Activated CD8-positive, alpha-beta memory T cell treated with anti-CD3 and anti-CD28 coated beads, Interleukin-2, amount 50 U/mL, for 48 hours (primary cell): ENCODE data around the gene PTPRN2.
"Not testable (repeated sequence)": the region's sequence is repeated elsewhere in the genome, so short reads cannot be mapped to it uniquely, and the experiment has no call there.

Source experiments
- DNase-seq: peaks from one replicate; pipeline ENCODE4 v3.0.0-alpha.2; 2020

PTPRN2 gene

DNA sequence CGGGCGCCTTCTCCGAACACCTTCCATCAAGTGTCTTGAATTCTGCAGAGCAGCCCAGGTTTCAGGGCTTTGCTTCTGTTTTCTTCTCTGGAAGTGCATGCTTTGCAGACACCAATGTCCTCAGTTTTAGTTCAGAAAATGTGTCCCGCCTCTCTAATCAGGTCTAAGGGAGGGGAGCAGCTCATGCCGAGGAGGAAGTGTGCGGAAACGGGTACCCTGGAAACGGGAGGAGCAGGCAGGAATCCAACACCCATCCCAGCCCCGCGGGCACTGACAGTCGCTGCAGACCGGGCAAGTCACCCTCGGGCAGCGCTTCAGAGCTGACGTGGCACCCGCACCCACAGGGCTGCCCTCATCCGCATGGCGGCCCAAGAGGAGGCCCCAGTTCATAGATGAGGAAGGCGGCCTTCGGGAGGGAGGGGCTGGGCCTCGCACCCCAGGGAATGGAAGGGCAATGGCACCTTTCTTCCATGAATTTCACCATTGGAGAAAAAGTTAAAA lies 912.1 kb downstream of the PTPRN2 start:
- peak; percentile 40 for DNase-seq

DNA sequence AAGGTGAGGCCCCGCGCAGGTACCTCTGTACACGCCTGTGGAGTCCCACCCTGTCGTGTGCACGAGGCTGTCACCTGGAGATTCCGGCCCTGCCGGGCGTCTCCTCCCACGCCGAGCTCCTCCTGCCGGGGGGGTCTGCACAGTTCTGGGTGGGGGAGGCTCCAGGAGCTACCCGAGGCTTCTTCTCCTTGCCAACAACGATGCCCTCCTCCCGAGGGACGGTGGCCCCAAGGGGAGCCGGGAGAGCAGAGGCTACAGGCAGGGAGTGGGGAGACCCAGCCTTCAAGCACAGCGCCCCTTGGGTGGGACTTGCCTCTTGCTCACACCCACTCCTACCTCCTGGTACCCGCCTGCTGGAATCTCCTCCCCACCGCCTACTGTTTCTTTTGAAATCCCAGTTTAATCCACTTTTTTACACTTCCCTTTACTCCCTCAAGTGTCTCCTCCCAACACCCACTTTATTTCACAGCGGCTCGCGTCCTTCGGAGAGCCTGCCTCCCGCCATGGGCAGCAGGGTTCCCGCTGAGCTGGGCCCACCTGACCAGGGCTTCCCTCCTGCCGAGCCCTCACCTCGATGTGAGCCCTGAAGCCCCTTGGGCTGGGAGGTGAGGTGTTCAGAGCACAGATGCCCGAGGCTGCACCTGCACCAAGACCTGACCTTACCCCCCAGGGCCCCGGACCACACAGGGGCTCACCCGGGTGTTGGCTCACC lies 912.8 kb downstream of the PTPRN2 start:
- DNase-seq: peak; percentile 38

DNA sequence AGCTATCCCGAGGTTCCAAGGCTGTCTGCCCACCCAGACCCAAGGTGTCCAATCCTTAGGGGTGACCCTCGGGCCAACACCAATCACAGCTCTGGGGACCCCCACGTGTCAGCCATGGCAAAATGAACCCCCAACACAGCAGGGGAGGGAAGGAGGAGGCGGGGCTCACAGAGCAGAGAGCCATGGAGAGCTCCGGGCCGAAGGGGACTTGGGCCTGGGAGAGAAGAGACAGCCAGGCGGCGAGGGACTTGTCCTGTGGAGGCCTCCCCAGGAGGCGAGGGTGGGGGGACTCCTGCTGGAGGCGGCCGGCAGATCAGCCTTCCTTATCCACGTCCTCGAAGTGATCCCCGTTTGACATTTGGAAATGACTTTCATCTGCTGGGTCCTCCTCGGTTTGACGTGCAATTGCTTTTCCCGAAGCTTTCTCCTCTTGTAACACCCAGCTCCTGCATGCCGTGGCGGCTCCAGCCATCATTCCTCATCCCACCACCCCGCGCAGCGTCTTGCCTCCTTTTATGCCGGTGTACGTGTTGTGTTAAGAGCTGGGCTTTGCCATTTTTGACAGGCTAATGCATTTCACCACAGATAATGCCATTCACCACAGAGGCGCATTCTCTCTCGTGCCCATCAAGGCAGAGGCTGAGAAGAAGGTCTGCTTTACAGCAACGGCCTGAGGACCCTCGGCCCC lies 913.5 kb downstream of the PTPRN2 start:
- no peak for DNase-seq

DNA sequence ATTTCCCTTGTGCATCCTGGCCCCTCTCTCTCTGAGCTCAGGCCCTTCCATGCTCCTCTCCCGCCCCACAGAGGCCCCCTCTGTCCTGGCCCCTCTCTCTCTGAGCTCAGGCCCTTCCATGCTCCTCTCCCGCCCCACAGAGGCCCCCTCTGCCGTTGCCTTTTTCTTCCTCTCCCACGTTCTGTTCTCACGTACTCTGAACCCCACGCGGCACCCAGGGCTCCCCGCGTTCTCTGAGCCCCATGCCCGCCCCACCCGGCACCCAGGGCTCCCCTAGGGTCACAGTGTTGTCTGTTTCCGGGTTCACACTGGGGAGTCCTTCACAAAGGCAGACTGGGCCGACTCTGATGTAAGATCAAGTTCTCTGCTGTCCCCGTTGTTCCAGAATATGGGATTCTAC lies 914.0 kb downstream of the PTPRN2 start:
- peak; percentile 32 for DNase-seq

DNA sequence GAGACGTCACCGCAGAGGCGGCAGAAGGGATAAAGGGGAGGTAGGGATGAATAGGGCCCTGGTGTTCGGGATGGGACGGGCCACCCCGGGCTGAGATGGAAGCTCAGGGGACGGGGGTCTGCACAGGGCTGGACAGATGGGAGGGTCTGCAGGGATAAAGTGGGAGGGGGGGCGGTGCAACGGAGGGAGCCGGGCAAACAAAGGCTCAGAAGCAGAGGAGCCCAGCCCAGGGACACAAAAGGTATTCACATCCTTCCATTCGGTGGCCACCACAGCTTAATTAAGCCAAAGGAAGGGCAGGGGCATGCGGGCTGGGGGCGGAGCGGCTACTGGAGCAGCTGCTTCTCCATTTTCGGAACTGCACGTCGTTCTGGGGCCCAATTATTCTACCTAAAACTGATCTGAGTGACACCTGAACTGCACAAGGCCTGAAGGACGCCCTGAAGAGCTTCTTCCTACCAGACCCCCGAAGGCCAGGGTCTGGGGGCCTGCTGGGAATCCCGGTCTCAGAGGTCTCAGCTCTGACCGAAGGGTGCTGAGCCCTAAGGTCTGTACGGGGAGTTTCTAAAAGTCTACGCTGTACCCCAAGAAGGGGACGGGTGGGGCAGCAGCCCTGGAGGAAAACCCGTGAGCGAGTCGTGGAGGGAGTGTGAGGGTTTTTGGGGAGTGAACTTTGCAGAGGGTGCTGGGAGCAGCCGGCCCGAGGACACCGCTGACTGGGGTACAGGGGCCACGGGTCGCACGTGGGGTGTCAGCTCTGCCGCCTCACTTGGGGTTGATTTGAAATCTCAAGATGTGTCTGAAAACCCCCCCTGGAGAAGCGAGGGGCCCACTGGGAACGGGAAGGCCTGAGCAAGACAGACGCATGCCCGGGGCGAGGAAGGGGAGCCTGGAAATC lies 916.0 kb downstream of the PTPRN2 start:
- no peak for DNase-seq

DNA sequence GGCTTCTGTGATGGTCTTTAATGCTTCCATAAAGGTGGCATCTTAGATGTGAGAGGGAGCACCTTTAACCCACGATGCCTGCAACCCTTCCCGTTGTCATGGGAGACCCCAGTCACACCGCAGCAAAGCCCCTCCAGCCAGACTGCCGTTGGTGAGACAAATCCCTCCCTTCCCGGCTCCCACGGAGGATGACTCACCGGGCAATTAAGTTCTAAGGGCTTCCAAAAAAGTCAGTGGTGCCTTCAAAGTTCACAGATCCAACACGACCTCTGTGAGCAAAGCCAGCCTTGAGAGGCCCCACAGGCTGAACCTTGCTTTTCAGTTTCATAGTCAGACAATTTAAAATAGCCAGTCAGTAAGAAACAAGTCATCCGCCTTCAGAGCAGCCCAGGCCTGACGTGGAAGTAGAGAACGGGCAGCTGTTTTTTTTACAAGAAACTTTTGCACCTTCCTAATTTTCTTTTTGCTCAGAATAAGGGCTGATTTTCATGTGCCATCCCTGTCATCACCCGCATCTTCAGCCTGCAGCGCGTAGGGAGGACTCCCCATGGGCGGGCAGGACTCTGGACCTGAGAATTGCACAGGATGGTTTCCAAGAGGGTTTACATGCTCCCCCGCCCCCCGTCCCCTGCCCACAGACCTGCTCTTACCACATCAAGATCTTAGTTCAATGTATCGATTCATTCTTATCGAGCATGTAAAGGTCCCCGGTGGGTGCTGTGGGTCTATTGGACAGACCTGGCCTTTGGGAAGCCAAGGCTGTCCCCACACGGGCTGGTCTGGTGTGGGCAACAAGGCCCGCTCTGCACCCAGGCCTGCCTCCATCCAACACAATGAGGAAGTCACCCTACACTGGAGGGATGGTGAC lies 916.9 kb downstream of the PTPRN2 start:
- no peak for DNase-seq

DNA sequence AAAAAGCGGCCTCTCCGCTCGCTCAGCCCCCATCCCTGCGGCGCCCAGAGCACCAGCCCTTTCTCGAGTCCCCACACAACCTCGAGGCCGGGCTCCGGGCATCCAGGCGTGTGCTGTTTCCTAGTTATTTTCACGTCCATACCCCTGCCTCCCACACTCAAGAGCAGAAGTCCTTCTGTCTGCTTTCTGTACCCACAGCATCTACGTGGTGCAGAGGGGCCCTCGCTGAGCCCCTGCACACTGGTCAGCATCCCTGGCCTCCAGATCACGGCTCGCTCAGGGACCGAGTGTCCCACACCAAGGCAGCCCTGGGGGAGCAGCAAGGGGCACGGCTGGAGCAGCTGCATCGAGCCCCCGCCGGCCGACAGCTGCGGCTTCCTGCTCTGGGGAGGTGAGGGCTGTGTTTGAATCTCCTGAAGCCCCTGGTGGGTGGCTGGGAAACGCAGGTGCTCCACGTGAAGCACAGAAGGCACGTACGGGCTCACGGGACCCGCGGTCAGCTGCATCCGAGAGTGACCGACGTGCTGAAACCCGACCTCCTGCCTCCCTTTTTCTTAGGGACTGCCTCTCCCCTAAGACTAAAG lies 917.8 kb downstream of the PTPRN2 start:
- no peak for DNase-seq

DNA sequence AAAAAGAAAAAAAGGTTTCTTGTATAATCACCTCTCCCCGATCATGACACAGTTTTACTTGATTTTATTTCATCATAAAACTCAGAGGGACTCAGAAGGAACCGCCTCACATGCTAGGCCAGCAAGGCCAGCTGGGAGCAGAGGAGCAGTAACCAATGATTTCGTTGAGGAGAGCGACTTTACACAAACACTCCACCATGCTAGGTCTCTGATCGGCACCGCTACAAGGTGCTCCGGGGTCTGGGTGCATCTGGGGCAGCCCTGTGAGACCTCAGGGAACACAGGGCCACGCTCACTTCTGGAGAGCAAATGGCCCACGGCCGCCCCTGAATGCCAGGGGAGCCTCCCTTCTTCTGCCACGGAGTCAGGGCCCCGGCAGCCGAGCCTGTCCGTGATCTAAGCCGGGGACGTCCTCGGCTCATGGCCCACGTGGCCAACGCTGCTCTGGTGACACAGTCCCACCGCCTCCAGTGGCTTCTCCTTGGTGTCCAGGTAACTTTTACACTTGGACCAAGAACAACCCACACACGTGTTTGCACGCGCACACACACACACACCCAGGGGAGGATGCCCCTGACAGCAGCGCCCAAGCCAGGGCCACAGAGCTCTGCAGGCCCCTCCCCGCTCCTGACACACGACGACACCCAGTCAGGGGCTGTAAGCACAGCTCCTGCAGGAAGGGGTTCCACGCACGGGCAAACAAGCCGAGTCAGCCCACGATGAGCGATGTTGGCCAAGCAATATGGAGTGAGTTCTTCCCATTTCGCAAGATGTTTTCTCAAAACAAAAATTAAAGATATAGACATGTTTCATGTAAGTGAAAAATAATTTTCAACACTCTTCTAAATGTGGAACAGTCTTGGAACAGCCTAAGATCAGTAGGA lies 918.5 kb downstream of the PTPRN2 start:
- DNase-seq: no peak

DNA sequence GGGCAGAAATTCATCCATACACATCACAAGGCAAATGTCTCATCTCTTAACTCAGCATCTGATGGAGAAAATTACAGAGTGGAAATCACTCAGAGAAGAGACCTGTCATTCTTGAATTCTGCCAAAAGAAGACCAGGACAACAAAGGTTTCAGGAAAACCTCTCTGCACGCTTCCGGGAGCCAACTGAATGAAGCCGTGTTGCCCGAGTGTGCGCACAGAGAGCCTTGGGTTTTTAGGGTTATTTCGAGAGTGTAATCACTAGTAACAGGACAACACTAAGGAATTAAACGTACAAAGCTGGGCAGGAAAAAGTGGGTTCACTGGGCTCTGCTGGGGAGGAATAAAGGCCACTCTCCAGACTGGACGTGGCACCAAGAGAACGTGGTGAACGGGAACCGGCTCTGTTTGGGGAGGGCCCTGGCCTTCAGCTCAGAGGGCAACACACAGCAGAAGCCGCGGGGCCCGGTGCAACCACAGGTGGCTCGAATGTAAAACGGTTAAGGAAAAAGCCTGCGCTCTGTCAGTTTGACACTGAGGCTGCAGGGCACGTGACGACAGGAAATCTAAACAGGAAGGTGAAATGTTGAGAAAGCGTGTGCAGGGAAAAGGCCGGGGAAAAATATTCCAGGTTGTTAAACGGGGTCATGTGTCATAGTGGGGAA lies 919.3 kb downstream of the PTPRN2 start:
- no peak for DNase-seq

DNA sequence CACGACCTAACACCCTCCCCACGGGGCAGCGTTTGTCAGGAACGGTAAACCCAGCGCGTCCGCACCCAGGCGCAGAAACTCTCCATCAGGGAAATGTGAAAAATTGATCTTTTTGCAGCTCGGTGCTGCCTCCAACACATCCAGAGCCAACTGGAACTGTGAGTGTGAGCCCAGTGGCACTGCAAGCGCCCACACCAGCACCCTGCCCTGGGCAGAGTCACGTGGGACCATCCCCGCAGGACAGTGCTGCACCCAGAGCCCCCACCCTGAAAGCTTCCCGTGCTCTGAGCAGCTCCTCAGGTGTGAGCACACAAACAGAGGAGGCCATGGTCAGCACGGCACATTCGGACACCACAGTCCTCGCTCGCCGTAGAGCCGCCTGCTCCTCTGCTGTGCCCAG lies 919.9 kb downstream of the PTPRN2 start:
- no peak for DNase-seq

DNA sequence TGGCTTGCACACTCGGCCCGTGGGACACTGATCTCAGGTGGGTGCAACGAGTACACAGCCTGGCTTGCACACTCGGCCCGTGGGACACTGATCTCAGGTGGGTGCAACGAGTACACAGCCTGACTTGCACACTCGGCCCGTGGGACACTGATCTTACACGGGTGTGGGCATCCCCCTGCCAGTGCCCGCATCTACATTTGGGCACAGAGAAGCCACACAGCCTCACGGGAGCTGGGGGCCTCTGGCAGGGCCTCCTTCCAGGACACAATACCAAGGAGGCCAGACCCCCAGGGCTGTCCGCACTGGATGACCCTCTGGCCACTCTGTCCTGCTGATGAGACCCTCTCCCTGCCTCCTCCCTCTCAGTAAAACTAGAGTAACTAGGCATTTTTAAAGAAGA lies 920.4 kb downstream of the PTPRN2 start:
- DNase-seq: no peak

DNA sequence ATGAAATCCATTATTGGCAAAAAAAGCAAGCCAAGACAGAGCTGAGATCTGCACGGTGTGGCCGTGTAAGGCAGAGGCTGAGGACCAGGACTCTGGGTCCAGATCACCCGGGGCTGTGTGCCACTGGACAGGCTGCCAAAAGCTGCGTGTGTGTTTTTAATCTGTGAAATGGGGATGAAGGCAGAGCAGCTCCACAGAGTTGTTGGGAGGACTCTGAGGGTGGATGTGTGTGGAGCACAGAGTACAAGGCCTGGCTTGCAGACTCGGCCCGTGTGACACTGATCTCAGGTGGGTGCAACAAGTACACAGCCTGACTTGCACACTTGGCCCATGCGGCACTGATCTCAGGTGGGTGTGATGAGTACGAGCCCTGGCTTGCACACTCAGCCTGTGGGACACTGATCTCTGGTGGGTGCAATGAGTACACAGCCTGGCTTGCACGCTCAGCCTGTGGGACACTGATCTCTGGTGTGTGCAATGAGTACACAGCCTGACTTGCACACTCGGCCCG lies 921.0 kb downstream of the PTPRN2 start:
- no peak for DNase-seq

DNA sequence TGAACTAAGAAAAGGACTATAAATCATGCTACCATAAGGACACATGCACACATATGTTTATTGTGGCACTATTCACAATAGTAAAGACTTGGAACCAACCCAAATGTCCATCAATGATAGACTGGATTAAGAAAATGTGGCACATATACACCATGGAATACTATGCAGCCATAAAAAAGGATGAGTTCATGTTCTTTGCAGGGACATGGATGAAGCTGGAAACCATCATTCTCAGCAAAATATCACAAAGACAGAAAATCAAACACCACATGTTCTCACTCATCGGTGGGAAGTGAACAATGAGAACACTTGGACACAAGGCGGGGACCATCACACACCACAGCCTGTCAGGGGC lies 922.0 kb downstream of the PTPRN2 start:
- not testable (repeated sequence) for DNase-seq

DNA sequence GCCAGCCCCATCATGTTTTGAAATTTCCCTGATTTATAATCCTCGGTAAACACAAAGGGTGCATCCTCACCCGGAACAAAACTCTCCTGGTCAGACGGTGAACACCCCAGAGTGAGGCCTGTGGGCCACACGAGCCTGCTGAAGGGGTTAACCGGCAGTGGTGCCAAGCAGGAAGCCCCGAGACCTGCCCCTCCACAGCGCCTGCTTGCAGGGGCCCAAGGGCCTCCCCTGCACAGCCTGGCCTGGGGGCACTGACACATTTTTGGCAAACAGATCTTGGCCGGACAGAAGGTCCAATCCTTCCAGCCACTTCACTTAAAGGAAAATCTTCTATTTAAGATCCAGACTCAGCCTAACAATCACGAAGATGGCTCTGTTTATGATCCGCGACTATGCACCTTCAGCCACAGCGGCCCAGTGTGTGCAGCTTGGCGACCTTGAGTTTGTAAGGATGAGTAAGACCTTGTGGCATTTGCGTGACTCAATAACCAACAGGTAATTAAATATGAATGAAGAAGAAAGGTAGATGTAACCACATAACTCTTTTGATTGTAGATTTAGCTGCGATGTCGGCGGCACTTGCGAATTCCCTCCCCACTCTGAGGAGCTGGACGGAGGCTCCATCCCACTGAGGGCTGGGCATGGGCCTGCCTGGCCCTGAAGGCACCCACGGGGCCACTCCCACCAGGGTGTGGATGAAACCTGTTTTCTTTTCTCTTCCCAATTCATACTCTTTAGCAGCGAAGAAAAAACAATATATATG lies 922.6 kb downstream of the PTPRN2 start:
- no peak for DNase-seq

DNA sequence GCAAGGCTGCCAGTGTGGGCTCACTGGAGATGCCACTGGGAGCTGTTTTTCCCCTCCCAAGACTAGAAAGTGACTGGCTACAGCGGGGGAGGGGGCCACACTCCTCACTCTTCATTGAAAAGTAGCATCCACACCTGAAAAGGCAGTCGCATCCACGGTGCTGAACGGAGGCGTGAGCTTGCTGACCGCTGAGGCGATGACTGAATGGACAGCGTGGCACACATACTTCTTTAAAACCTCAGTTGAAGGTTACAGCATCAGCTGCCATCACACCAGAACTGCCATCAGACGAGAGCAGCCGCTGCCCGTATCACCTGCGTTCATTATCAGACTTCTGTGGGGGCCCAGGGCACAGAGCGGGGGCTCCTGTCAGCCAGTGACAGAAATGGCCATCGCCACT lies 923.6 kb downstream of the PTPRN2 start:
- DNase-seq: no peak

DNA sequence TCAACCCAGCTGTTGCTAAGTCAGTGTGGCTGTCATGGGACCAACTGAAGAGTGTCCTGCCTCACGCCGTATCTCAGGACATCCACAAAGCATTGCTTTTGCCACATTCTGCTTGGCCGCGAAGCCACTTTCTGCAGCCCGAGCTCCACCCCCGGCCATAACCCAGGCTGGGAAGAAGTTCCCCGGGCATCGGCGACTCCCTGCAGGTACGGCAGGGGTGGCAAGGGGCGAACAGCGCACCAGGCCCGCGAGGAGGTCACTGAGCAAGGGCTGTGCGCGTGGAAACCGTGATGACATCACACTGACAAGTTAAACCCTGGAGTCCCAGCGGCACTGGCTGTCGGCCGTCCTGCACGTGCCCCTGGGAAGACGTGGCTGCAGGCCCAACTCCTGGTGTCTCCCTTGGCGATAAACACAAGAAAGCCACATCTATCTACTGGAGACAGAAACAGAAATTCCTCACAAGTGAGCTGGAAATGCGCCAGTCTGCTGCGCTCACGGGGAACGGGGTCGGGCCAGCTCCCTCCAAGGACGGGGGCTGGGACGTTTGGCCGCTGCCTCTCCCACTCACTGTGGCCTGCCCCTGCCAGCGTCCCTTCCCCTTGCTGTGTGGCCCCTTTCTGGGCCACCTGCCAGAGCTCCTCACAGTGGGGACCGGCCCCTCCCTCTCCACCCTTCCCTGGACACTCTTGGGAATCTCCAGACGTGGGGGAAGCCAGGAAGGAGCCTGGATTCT lies 924.5 kb downstream of the PTPRN2 start:
- DNase-seq: no peak

DNA sequence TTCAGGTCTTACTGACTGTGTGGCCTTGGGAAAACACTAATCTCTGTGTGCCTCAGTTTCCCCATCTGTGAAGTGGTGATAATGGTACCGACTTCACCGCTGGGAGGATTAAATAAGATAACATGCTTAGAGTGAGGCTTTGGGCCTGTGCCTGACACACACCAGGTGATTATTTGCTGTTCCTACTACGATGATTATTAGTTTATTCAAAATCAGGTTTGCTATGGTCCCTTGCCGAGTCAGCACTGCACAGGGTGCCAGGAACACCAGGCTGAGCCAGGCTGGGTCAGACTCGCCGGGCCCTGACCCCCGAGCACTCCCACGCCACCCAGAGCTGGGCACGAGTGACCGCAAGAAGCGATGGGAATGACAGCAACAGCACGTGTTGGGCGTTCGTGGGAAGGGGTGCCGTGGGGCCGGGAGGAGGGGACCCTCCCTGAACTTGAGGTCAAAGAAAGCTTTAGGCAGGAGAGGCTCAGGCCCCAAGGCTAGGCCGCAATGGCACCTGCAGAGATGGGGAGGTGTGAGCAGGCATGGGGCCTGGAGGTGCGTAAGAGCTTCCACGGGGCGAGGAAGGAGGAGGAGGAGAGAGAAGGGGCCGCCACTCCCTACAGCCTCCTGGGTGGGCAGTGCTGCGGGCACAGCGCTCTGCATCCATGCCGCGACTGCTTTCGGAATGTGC lies 925.4 kb downstream of the PTPRN2 start:
- DNase-seq: no peak

DNA sequence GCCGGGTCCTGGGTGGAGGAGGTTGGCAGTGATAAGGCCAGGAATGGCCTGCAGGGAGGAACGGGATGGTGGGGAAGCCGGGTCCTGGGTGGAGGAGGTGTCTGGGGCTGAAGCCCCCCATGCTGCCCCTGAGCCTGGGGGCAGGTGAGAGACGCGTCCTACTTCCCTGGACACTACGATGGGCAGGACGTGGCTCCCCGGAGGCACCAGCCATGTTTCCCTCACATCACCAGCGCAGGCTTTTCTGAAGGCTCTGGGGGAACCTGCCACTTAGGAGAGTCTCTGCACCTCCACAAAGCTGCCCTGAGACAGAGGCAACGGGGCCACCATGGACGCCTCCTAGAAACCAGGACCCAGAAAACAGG lies 926.0 kb downstream of the PTPRN2 start:
- DNase-seq: no peak
